ENCODE data around the gene ACAP3.

Gene ACAP3

GRCh38 chr1:1259540-1259939 lies 48.2 kb downstream of the ACAP3 start:
- TF ChIP-seq, protein P1, sequence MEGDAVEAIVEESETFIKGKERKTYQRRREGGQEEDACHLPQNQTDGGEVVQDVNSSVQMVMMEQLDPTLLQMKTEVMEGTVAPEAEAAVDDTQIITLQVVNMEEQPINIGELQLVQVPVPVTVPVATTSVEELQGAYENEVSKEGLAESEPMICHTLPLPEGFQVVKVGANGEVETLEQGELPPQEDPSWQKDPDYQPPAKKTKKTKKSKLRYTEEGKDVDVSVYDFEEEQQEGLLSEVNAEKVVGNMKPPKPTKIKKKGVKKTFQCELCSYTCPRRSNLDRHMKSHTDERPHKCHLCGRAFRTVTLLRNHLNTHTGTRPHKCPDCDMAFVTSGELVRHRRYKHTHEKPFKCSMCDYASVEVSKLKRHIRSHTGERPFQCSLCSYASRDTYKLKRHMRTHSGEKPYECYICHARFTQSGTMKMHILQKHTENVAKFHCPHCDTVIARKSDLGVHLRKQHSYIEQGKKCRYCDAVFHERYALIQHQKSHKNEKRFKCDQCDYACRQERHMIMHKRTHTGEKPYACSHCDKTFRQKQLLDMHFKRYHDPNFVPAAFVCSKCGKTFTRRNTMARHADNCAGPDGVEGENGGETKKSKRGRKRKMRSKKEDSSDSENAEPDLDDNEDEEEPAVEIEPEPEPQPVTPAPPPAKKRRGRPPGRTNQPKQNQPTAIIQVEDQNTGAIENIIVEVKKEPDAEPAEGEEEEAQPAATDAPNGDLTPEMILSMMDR (IDR thresholded peaks at IDR 0.05; ENCODE audit: low read depth, low read length) = no peak
- no peak overlapping the region for H3K4me3 ChIP-seq (ENCODE audit: low read depth, low read length)

- TF ChIP-seq, protein P1 (IDR thresholded peaks at IDR 0.05; ENCODE audit: low read depth, low read length) = no peak
- H3K4me3 ChIP-seq (ENCODE audit: low read depth, low read length) = no peak overlapping the region
Measured at GRCh38 chr1:1259119-1259488, 48.6 kb downstream of the ACAP3 start.

DNA sequence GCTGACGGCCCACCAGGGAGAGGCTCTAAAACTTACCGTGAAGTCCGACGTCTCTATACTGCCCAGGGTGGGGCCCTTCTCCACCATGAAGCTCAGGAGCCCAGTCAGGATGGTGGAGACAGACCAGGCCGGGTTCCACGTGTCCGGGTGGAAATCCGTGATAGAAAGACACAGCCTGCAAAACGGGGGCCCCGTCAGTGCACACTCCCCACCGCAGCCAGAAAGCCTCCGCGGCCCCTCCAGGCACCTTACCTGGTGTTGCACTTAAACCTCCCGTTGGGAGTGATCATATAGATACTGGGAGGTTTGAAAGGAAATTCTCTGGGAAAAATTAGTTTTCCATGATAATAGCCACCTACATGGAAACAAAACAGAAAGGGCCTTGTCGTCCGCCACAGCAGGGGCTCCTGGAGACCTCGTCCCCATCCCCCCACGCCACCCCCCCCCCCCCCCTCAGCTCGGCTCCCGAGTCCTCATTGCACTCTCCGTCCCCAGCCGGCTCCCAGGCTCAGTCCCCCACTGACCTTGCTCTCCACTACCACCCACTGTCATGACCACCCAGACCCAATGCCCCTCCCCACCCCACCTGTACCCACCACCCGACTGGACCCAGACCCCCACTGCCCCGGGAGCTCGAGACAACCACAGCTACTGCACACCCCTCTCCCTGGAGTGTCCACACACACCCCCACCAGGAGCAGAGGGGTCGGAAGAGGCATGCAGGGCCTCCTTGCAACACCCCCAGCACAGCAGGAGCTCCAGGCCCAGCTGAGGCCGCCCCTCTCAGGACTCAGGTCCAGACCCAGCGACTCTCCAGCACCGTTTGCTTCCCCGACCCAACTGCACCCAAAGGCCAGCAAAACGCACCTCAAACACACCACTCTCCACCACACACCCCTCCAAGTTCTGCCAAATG lies 50.5 kb downstream of the ACAP3 start:
- H3K4me3 ChIP-seq (ENCODE audit: low read depth, low read length) = no peak overlapping the region
- TF ChIP-seq, protein P1 (IDR thresholded peaks at IDR 0.05; ENCODE audit: low read depth, low read length) = no peak

GRCh38 chr1:1255611-1256010 lies 52.1 kb downstream of the ACAP3 start:
- TF ChIP-seq, protein P1 (IDR thresholded peaks at IDR 0.05; ENCODE audit: low read depth, low read length) = no peak
- H3K4me3 ChIP-seq (ENCODE audit: low read depth, low read length) = no peak overlapping the region

- TF ChIP-seq, protein P1 (IDR thresholded peaks at IDR 0.05; ENCODE audit: low read depth, low read length) = no peak
- H3K4me3 ChIP-seq (ENCODE audit: low read depth, low read length) = no peak overlapping the region
Measured at GRCh38 chr1:1255078-1255477, 52.7 kb downstream of the ACAP3 start.

- no peak overlapping the region for H3K4me3 ChIP-seq (ENCODE audit: low read depth, low read length)
- TF ChIP-seq, protein P1 (IDR thresholded peaks at IDR 0.05; ENCODE audit: low read depth, low read length) = no peak
Measured at GRCh38 chr1:1254667-1254998, 53.1 kb downstream of the ACAP3 start.

GRCh38 chr1:1253972-1254666 lies 53.6 kb downstream of the ACAP3 start:
- TF ChIP-seq, protein P1 (IDR thresholded peaks at IDR 0.05; ENCODE audit: low read depth, low read length) = no peak
- H3K4me3 ChIP-seq (ENCODE audit: low read depth, low read length) = no peak overlapping the region
